Measurements from ENCODE around the gene CHST8.

- TF ChIP-seq ESRRA (IDR thresholded peaks at IDR 0.05; ENCODE audit: borderline replicate concordance, low read length) (no peak), BCL3 (IDR thresholded peaks at IDR 0.05) (no peak), CTCF (IDR thresholded peaks at IDR 0.05) (no peak)
These were observed 56.1 kb downstream of the CHST8 start for GRCh38 chr19:33677745-33678426.
